Colonic mucosa (tissue), 4 donors: Measurements from ENCODE around the gene SUPT3H. TPM values are rescaled to one million over a fixed set of nuclear protein-coding genes. Genes with fewer than 3 reads are reported as not detected.

Experiments
- DNase-seq: peaks from one replicate; pipeline ENCODE4 v3.0.0-alpha.2; 2020
- H3K27ac ChIP-seq: fragments of 200-600 bp; one replicate; pipeline ENCODE4 v1.8.0; 2021
- H3K27me3 ChIP-seq: fragments of 200-600 bp; one replicate; pipeline ENCODE4 v1.8.0; 2021
- H3K36me3 ChIP-seq: fragments of 200-600 bp; one replicate; pipeline ENCODE4 v1.8.0; 2021
- H3K4me1 ChIP-seq: fragments of 200-600 bp; one replicate; pipeline ENCODE4 v1.8.0; 2021; ENCODE audit warnings: mild to moderate bottlenecking
- H3K4me3 ChIP-seq: fragments of 200-600 bp; one replicate; pipeline ENCODE4 v1.8.0; 2021
- H3K9ac ChIP-seq, 2 donors: one replicate each; pipeline ENCODE4 v1.7.0; 2013; ENCODE audit warnings: control low read depth in 2 of 2, low read depth in 2 of 2, low read length in 2 of 2
- H3K9me3 ChIP-seq: fragments of 200-600 bp; one replicate; pipeline ENCODE4 v1.8.0; 2021
- intact Hi-C: fragments of 100-400 bp; cut with DNase I; formaldehyde crosslinking; loops from one replicate; pipeline ENCODE4 v1.14.1; 2022
- total RNA-seq, 2 donors: library from RNA; stranded (reverse); fragmentation: NEBNext Ultra II Directional in 1 of 2; extraction: Animal tissue kit (Norgen Biotek cat#: 25700) in 1 of 2; gene quantifications; one replicate each; pipeline ENCODE4 v1.2.1, GENCODE V29; 2021
- TF ChIP-seq, protein P1 (sequence below): fragments of 200-600 bp; IDR thresholded peaks from one replicate; pipeline ENCODE4 v1.8.0; 2022; ENCODE audit warnings: antibody characterized with exemption, mild to moderate bottlenecking
- donor health status: healthy.
- donor health status: DM: no; HTN: no; CAD: no.
- donor health status: DM: no; HTN: no; CAD: no.

The SUPT3H gene
- total RNA-seq, 2 donors from 2014 or later, result 3.4 to 4.1 TPM

DNA sequence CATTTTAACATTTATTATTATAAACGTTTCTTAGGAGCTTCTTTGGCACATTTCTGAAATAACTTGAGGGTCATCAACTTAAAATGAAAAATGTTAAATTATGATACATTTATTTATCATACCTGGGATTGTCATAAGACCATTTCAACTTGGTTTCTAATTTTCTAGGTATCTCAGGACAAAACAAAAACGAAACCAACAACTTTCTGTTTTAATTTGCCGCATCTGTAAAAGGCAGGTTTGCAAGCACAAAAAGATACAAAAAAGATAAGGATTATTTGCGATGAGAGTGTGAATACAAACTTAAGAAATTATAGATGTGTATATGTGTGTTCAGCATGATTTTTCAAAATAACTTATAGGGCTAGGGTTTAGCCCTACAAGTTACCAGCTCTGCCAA lies 444.6 kb downstream of the SUPT3H start:
- DNase-seq, result no peak
- intact Hi-C loops, result no loop called here
- no peaks in the 10 kb centered on the region for H3K4me1 ChIP-seq
- TF ChIP-seq, protein P1, sequence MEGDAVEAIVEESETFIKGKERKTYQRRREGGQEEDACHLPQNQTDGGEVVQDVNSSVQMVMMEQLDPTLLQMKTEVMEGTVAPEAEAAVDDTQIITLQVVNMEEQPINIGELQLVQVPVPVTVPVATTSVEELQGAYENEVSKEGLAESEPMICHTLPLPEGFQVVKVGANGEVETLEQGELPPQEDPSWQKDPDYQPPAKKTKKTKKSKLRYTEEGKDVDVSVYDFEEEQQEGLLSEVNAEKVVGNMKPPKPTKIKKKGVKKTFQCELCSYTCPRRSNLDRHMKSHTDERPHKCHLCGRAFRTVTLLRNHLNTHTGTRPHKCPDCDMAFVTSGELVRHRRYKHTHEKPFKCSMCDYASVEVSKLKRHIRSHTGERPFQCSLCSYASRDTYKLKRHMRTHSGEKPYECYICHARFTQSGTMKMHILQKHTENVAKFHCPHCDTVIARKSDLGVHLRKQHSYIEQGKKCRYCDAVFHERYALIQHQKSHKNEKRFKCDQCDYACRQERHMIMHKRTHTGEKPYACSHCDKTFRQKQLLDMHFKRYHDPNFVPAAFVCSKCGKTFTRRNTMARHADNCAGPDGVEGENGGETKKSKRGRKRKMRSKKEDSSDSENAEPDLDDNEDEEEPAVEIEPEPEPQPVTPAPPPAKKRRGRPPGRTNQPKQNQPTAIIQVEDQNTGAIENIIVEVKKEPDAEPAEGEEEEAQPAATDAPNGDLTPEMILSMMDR, result no peak
- no peaks in the 10 kb centered on the region for H3K9me3 ChIP-seq
- no peak overlapping the region for H3K4me3 ChIP-seq
- peak overlapping the region; percentile 13 for H3K27ac ChIP-seq
- no peaks in the 10 kb centered on the region for H3K27me3 ChIP-seq
- no peaks in the 10 kb centered on the region for H3K36me3 ChIP-seq
- H3K9ac ChIP-seq, result no peak overlapping the region

DNA sequence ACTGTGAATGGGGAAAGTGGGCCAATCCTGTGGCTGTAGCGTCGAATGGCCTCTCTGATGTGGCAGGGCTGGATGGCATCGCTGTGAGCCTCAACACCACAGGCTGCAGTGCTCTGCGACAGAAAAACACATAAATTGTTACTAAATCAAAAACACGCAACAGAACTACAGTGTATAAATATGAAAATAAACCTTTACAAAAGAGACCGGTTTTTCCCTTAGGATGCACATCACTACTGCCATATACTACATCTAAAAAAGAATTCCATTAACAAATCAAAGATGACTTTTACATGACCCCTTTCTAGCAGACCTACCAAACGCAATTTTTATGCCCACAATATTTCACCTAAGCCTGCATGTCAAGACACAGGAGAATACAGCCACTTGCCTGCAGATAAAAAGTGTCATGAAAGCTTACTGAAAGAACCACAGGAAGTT lies 445.1 kb downstream of the SUPT3H start:
- Histone ChIP-seq H3K9me3 (no peaks in the 10 kb centered on the region), H3K27ac (no peak overlapping the region), H3K27me3 (no peaks in the 10 kb centered on the region), H3K4me1 (no peaks in the 10 kb centered on the region), H3K9ac (no peak overlapping the region), H3K4me3 (no peak overlapping the region), H3K36me3 (no peaks in the 10 kb centered on the region)
- TF ChIP-seq, protein P1, result no peak
- intact Hi-C loops, result no loop called here
- no peak for DNase-seq

DNA sequence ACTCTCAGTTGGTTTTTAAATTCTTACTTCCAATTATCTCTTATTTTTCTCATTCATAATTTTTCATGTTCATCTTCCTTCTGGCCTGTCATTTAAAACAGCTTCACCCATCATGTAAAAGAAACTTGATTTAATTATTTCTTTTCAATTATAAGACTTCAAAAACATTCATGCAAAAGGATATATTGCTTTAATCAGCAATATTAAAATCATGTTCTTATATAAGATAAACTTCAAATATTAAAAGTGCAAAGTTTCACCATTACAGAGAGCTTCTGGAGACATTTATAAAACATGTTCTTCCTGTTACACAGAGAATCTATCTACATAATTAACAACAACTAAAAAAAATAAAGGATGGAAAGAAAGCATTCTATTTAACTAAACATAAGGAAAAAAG lies 446.3 kb downstream of the SUPT3H start:
- TF ChIP-seq, protein P1, result no peak
- no peak for DNase-seq
- Histone ChIP-seq H3K27ac (no peak overlapping the region), H3K9ac (no peak overlapping the region), H3K4me3 (no peak overlapping the region), H3K4me1 (no peaks in the 10 kb centered on the region), H3K36me3 (no peaks in the 10 kb centered on the region), H3K27me3 (no peaks in the 10 kb centered on the region), H3K9me3 (no peaks in the 10 kb centered on the region)
- intact Hi-C loops, result no loop called here

DNA sequence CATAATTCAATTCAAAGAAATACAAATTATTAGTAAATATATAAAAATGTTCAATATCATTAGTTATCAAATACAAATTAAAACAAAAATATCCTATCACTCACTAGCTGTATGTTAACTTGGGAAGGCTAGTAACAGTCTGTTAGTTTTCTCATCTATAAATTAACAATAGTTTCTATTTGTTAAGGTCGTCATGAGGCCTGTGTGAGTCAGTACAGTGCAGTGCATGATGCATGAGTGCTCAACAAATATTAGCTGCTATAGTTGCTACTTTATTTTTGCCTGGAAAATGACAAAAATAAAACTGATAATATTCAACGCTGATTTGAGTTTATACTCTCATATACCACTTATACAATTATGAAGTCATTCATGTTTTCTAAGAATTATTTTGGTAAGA lies 451.2 kb downstream of the SUPT3H start:
- intact Hi-C loops, result no loop called here
- Histone ChIP-seq H3K27ac (no peak overlapping the region), H3K4me1 (no peaks in the 10 kb centered on the region), H3K9me3 (no peaks in the 10 kb centered on the region), H3K27me3 (no peaks in the 10 kb centered on the region), H3K36me3 (no peaks in the 10 kb centered on the region), H3K9ac (no peak overlapping the region), H3K4me3 (no peak overlapping the region)
- TF ChIP-seq, protein P1, result no peak
- no peak for DNase-seq

DNA sequence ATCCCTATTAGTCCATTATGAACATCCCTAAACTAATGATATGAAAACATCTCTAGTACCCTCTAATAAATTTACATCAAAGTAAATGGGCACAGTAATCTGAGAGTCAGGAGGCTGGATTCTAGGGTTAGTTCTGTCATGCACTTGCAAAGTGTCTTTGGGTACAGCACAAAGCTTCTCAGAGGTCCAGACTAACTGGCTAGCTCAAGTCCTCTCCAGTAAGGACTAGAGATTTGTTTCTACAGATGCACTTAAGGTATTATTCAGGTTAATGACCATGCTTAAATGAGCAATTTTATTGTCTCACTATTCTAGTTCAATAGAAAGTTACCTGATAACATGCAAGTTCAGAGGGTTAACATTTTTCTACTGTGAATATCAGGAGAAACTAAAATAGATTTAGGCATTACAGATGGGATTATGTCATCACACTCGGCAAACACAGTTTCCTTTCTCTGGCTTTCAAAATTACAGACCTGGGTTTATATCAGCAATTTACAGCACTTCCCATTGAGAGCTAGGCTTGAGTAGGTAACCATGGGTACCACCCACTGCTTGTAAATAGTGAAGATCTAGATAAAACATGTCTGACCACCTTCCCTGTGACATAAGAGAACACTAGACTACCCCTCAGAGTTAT lies 452.5 kb downstream of the SUPT3H start:
- no peak overlapping the region for H3K27ac ChIP-seq
- H3K4me3 ChIP-seq, result no peak overlapping the region
- intact Hi-C loops, result no loop called here
- no peaks in the 10 kb centered on the region for H3K27me3 ChIP-seq
- H3K9me3 ChIP-seq, result no peaks in the 10 kb centered on the region
- no peaks in the 10 kb centered on the region for H3K36me3 ChIP-seq
- no peaks in the 10 kb centered on the region for H3K4me1 ChIP-seq
- TF ChIP-seq, protein P1, result no peak
- no peak for DNase-seq
- no peak overlapping the region for H3K9ac ChIP-seq
